Gastroesophageal sphincter (tissue), 4 donors: ENCODE measurements around the gene UBTF. TPM values are rescaled to one million over a fixed set of nuclear protein-coding genes. Genes with fewer than 3 reads are reported as not detected.

Experiments
- ATAC-seq: fragments of 150-250 bp; one replicate; pipeline ENCODE4 v1.9.1; 2016; ENCODE audit warnings: mild to moderate bottlenecking, moderate library complexity
- H3K27ac ChIP-seq, 4 donors: fragments of 200-600 bp; sonication (generic) in 3 of 4; 1 replicate in 3 of 4; 2 replicates in 1 of 4; pipeline ENCODE4 v1.5.1; 2016 to 2019
- H3K27me3 ChIP-seq: fragments of 200-600 bp; sonication (generic); one replicate; pipeline ENCODE4 v1.5.1; 2019
- H3K36me3 ChIP-seq, 2 donors: fragments of 200-600 bp; sonication (generic); one replicate each; pipeline ENCODE4 v1.5.1; 2019; ENCODE audit warnings: control low read depth in 1 of 2
- H3K4me1 ChIP-seq, 3 donors: fragments of 200-600 bp; sonication (generic); 1 replicate in 2 of 3; 2 replicates in 1 of 3; pipeline ENCODE4 v1.5.1; 2016 to 2019; ENCODE audit warnings: control low read depth in 2 of 3
- H3K4me3 ChIP-seq, 2 donors: fragments of 200-600 bp; sonication (generic); one replicate each; pipeline ENCODE4 v1.5.1; 2019; ENCODE audit warnings: mild to moderate bottlenecking in 1 of 2, moderate library complexity in 1 of 2
- H3K9me3 ChIP-seq, 3 donors: fragments of 200-600 bp; sonication (generic); one replicate each; pipeline ENCODE4 v1.5.1; 2017 to 2019; ENCODE audit warnings: control low read depth in 2 of 3
- CTCF ChIP-seq, 4 experiments: fragments of 200-600 bp in 2 of 4; fragments of 450-650 bp in 2 of 4; sonication (generic) in 1 of 4; IDR thresholded peaks; one replicate each; pipeline ENCODE4 v1.5.1; 2017 to 2019; ENCODE audit warnings: antibody characterized with exemption in 4 of 4, mild to moderate bottlenecking in 2 of 4, moderate library complexity in 2 of 4
- EP300 ChIP-seq: sonication (generic); formaldehyde crosslinking; IDR thresholded peaks from one replicate; pipeline ENCODE4 v1.6.1; 2017; ENCODE audit warnings: antibody characterized with exemption, mild to moderate bottlenecking
- POLR2A ChIP-seq, 2 donors: fragments of 450-650 bp; IDR thresholded peaks; one replicate each; pipeline ENCODE4 v1.6.1; 2017; ENCODE audit warnings: antibody characterized with exemption in 2 of 2, mild to moderate bottlenecking in 2 of 2, moderate library complexity in 1 of 2
- POLR2AphosphoS5 ChIP-seq: sonication (generic); formaldehyde crosslinking; IDR thresholded peaks from one replicate; pipeline ENCODE4 v1.6.1; 2017; ENCODE audit warnings: antibody characterized with exemption
- WGBS, 2 donors: methylation state at CpG; one replicate each; pipeline ENCODE4 v1.1.5; 2018; ENCODE audit warnings: low coverage in 1 of 2; 5-methylcytosine and 5-hydroxymethylcytosine counted together
- total RNA-seq, 4 donors: library from RNA; depleted of rRNA; stranded (reverse); fragments of >200 nt; gene quantifications; one replicate each; pipeline ENCODE4 v1.1.0, GENCODE V29; 2016

The UBTF gene
- total RNA-seq, 4 donors from 2014 or later, result 55.6 to 85.5 (median 60.4) TPM

- H3K9me3 ChIP-seq, result no peaks in the 10 kb centered on the region
- TF ChIP-seq CTCF (IDR thresholded peaks at IDR 0.05), result no peak
- no peak for TF ChIP-seq POLR2AphosphoS5
- no peak for TF ChIP-seq POLR2A (IDR thresholded peaks at IDR 0.05)
- TF ChIP-seq EP300, result no peak
- H3K27ac ChIP-seq, result no peak overlapping the region
- 20 to 36% methylated on average over 1 to 3 of the region's 10 CpGs for WGBS, 2 donors
- no peaks in the 10 kb centered on the region for H3K4me1 ChIP-seq
- no peaks in the 10 kb centered on the region for H3K36me3 ChIP-seq
- no peak for ATAC-seq
- no peak overlapping the region for H3K4me3 ChIP-seq
- H3K27me3 ChIP-seq, result peaks cover 12% of the 10 kb centered on the region
Observed at GRCh38 chr17:44254361-44255095, 35.1 kb upstream of the UBTF start.

GRCh38 chr17:44253006-44253405 is 33.5 kb upstream of the UBTF start:
- no peaks in the 10 kb centered on the region for H3K9me3 ChIP-seq
- TF ChIP-seq EP300, result no peak
- TF ChIP-seq POLR2AphosphoS5, result no peak
- no peak for TF ChIP-seq CTCF (IDR thresholded peaks at IDR 0.05)
- TF ChIP-seq POLR2A (IDR thresholded peaks at IDR 0.05), result no peak
- no peak overlapping the region for H3K4me3 ChIP-seq
- ATAC-seq, result no peak
- WGBS, 2 donors, result 72 to 92% methylated on average over 5 to 7 of the region's 14 CpGs
- H3K27ac ChIP-seq, result no peak overlapping the region
- no peaks in the 10 kb centered on the region for H3K36me3 ChIP-seq
- peaks cover 0 to 2% (median under 1%) of the 10 kb centered on the region in 3 donors for H3K4me1 ChIP-seq
- peaks cover 12% of the 10 kb centered on the region for H3K27me3 ChIP-seq

- no peak for ATAC-seq
- 90% methylated on average over 2 of the region's 17 CpGs; no CpG with 5 or more reads in 1 of the 2 donors for WGBS, 2 donors
- Histone ChIP-seq H3K27ac (no peak overlapping the region), H3K4me3 (no peak overlapping the region), H3K27me3 (peaks cover 12% of the 10 kb centered on the region), H3K9me3 (no peaks in the 10 kb centered on the region), H3K36me3 (no peaks in the 10 kb centered on the region), H3K4me1 (peaks cover 0 to 17% (median 14%) of the 10 kb centered on the region in 3 donors)
- TF ChIP-seq POLR2A (IDR thresholded peaks at IDR 0.05) (no peak), CTCF (IDR thresholded peaks at IDR 0.05) (no peak), EP300 (no peak), POLR2AphosphoS5 (no peak)
Observed at GRCh38 chr17:44251062-44251461, 31.6 kb upstream of the UBTF start.

GRCh38 chr17:44249501-44250246 is 30.2 kb upstream of the UBTF start:
- no peak for TF ChIP-seq POLR2AphosphoS5
- TF ChIP-seq CTCF (IDR thresholded peaks at IDR 0.05), result no peak
- TF ChIP-seq POLR2A (IDR thresholded peaks at IDR 0.05), result no peak
- Histone ChIP-seq H3K4me3 (no peak overlapping the region), H3K4me1 (peaks cover 0 to 17% (median 17%) of the 10 kb centered on the region in 3 donors), H3K9me3 (no peaks in the 10 kb centered on the region), H3K36me3 (no peaks in the 10 kb centered on the region), H3K27me3 (no peaks in the 10 kb centered on the region), H3K27ac (no peak overlapping the region)
- ATAC-seq, result no peak
- 77 to 92% methylated on average over 4 to 7 of the region's 9 CpGs for WGBS, 2 donors
